Left lung (tissue), 10 donors: ENCODE results near the gene MAPK8. TPM values are rescaled to one million over a fixed set of nuclear protein-coding genes. Genes with fewer than 3 reads are reported as not detected.
A peak's percentile ranks its signal among the peaks of the same experiment; 100 is the strongest.

ENCODE experiments used
- ATAC-seq: fragments of 200-7000 bp; cut with Tn5 transposase; one replicate; pipeline ENCODE4 v1.9.1; 2020; ENCODE audit warnings: moderate library complexity
- DNase-seq, 4 donors: peaks; one replicate each; pipeline ENCODE4 v3.0.0-alpha.2; 2013 to 2020
- H3K27ac ChIP-seq, 2 donors: fragments of 200-600 bp; sonication (generic) in 1 of 2; one replicate each; pipeline versions ENCODE4 v1.5.0 to v1.8.0; 2020 to 2021
- H3K27me3 ChIP-seq, 2 donors: fragments of 200-600 bp; sonication (generic) in 1 of 2; one replicate each; pipeline versions ENCODE4 v1.5.0 to v1.8.0; 2020 to 2021
- H3K36me3 ChIP-seq, 2 donors: fragments of 200-600 bp; sonication (generic) in 1 of 2; one replicate each; pipeline versions ENCODE4 v1.5.0 to v1.8.0; 2020 to 2021
- H3K4me1 ChIP-seq, 2 donors: fragments of 200-600 bp; one replicate each; pipeline ENCODE4 v1.8.0; 2021
- H3K4me3 ChIP-seq, 2 donors: fragments of 200-600 bp; sonication (generic) in 1 of 2; one replicate each; pipeline versions ENCODE4 v1.5.0 to v1.8.0; 2020 to 2021; ENCODE audit warnings: mild to moderate bottlenecking in 1 of 2
- H3K9me3 ChIP-seq, 2 donors: fragments of 200-600 bp; sonication (generic) in 1 of 2; one replicate each; pipeline versions ENCODE4 v1.5.0 to v1.8.0; 2020 to 2021
- intact Hi-C, 2 donors: fragments of 100-400 bp; cut with DNase I; formaldehyde crosslinking; loops; one replicate each; pipeline versions ENCODE4 v1.11.2 to v1.14.2; 2022
- polyA plus RNA-seq, 6 donors: library from polyadenylated mRNA; unstranded; fragments of 120-200 nt; gene quantifications; one replicate each; pipeline ENCODE4 v1.2.1, GENCODE V29; 2013; ENCODE audit not compliant: insufficient read length in 6 of 6
- total RNA-seq, 2 donors: library from RNA; stranded (reverse); fragmentation: NEBNext Ultra II Directional; extraction: Animal tissue kit (Norgen Biotek cat#: 25700); gene quantifications; one replicate each; pipeline ENCODE4 v1.2.1, GENCODE V29; 2021
- TF ChIP-seq, protein P1 (sequence below), 2 donors: fragments of 200-600 bp; sonication (generic) in 1 of 2; IDR thresholded peaks; one replicate each; pipeline versions ENCODE4 v1.5.0 to v1.8.0; 2021; ENCODE audit warnings: antibody characterized with exemption in 2 of 2
- donor health status: DM: no; HTN: yes; CAD: no.
- donor health status: DM: no; HTN: no; CAD: no.

Gene MAPK8
- total and polyA plus RNA-seq, 8 donors: 31.3 to 81.8 (median 71.7) TPM

DNA sequence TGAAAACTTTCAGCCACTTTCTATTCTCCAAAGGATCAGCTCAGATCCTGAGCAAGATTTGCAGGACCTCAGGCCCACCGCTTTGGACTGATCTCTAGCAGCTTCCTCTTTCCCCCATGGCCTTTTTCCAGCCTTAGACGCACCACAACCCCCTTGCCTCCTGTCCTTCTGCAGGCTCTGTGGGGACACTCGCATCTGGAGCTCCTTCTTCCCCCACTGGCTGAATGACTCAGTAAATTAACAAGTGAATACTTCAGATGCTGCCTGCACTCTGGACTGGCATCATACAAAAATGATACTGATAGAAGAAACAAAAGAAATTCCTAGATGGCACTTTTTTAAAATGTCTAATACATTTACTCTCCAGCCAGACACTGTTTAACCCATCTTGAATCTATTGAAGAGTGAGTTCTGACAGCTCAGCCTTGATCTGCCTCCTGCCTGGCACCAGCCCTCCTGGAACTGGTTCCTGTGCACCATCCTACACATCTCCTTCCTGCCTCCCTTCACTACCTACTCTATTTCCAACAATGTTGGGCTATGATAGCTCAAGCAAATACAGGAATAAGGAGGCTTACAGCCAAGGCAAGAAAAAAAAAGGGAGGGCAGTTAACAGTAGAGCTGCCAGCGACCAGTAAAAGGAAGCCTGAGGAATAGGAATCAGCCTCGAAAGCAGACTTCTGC lies 35.3 kb upstream of the MAPK8 start:
- H3K27ac ChIP-seq: no peak overlapping the region
- ATAC-seq (no peak), DNase-seq (no peak)
- H3K9me3 ChIP-seq: no peaks in the 10 kb centered on the region
- H3K27me3 ChIP-seq: peaks cover 0 to 7% of the 10 kb centered on the region in 2 donors
- H3K36me3 ChIP-seq: no peaks in the 10 kb centered on the region
- TF ChIP-seq, protein P1, sequence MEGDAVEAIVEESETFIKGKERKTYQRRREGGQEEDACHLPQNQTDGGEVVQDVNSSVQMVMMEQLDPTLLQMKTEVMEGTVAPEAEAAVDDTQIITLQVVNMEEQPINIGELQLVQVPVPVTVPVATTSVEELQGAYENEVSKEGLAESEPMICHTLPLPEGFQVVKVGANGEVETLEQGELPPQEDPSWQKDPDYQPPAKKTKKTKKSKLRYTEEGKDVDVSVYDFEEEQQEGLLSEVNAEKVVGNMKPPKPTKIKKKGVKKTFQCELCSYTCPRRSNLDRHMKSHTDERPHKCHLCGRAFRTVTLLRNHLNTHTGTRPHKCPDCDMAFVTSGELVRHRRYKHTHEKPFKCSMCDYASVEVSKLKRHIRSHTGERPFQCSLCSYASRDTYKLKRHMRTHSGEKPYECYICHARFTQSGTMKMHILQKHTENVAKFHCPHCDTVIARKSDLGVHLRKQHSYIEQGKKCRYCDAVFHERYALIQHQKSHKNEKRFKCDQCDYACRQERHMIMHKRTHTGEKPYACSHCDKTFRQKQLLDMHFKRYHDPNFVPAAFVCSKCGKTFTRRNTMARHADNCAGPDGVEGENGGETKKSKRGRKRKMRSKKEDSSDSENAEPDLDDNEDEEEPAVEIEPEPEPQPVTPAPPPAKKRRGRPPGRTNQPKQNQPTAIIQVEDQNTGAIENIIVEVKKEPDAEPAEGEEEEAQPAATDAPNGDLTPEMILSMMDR (IDR thresholded peaks at IDR 0.05): no peak
- no peak overlapping the region for H3K4me3 ChIP-seq
- intact Hi-C loops: no loop called here
- H3K4me1 ChIP-seq: no peaks in the 10 kb centered on the region

DNA sequence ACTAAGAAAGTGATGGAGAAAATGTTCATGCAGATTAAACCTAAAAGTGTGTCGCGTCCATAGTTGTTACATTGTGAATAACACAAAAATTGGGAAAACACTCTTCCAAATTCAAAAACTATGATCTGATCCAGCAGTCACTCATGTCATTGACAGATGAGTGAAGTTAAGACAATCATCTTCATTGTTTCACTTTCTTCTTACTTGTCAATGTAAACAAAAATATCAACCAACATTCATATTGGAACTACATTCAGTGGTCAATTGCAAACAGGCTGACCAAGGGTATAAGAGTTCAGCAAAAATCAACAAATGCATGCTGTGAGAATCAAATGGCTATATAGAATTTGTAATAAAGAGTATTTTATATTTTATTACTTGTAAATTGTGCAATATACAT lies 33.8 kb upstream of the MAPK8 start:
- Histone ChIP-seq H3K36me3 (no peaks in the 10 kb centered on the region), H3K4me3 (no peak overlapping the region), H3K9me3 (no peaks in the 10 kb centered on the region), H3K4me1 (no peaks in the 10 kb centered on the region), H3K27me3 (peaks cover 0 to 7% of the 10 kb centered on the region in 2 donors), H3K27ac (no peak overlapping the region)
- DNase-seq (no peak), ATAC-seq (no peak)
- TF ChIP-seq, protein P1 (IDR thresholded peaks at IDR 0.05): no peak
- intact Hi-C loops: no loop called here

DNA sequence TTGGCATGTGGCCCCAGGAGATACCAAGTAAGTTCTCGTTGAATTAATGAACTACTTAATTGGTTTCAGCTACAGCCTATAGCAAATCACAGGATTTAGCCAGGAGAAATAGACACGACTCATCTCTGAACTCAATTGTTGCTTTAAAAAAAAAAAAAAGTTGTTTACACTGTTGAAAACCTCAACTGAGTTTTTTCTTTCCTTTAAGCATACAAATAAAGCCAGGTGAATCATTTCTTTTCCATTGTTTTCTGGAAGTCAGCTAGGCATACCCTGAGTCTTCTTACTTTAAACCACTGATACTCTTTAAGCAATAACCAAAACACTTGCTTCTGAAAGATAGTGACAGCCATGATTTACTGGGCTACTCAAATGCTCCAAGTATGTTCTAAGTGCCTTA lies 32.7 kb upstream of the MAPK8 start:
- no peaks in the 10 kb centered on the region for H3K4me1 ChIP-seq
- H3K9me3 ChIP-seq: no peaks in the 10 kb centered on the region

DNA sequence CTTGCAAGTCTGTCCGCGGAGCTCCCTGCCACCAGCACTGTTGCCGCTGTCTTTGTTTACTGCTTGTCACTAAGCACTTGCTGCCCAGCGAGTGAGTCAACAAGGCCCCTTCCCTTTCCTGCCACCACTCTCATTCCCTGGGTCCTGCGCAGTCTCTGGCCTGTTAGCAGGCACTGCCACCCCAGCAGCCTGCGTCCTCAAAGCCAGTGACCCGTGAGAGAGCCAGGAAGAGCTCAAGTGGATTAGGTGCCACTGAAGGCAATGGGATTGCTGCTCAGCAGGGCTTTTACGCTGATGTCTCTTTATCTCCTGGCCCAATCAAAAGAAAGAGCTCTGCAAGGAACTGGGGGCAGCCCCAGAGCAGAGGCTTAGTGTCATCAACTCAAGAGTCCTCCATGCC lies 31.8 kb upstream of the MAPK8 start, which contains the start of gene FRMPD2:
TSS of gene FRMPD2 (minus strand) at position 61 of the 400 bp plus-strand sequence. CDS start 129 bp downstream, outside the sequence.
- Histone ChIP-seq H3K4me1 (no peaks in the 10 kb centered on the region), H3K36me3 (no peaks in the 10 kb centered on the region), H3K27me3 (peaks cover 0 to 7% of the 10 kb centered on the region in 2 donors), H3K9me3 (no peaks in the 10 kb centered on the region), H3K4me3 (no peak within 1 kb of the TSS), H3K27ac (no peak within 1 kb of the TSS)
- intact Hi-C loops: no loop called here
- DNase-seq (peak in 1 of 4 donors; percentile 11), ATAC-seq (no peak)
- TF ChIP-seq, protein P1 (IDR thresholded peaks at IDR 0.05): no peak

More for the DNA sequence above, 32.7 kb upstream of the MAPK8 start:
- H3K27ac ChIP-seq: no peak overlapping the region
- no peaks in the 10 kb centered on the region for H3K36me3 ChIP-seq
- DNase-seq: no peak
- TF ChIP-seq, protein P1 (IDR thresholded peaks at IDR 0.05): no peak
- H3K27me3 ChIP-seq: peaks cover 0 to 7% of the 10 kb centered on the region in 2 donors
- no peak overlapping the region for H3K4me3 ChIP-seq
- intact Hi-C loops: no loop called here
- ATAC-seq: no peak

DNA sequence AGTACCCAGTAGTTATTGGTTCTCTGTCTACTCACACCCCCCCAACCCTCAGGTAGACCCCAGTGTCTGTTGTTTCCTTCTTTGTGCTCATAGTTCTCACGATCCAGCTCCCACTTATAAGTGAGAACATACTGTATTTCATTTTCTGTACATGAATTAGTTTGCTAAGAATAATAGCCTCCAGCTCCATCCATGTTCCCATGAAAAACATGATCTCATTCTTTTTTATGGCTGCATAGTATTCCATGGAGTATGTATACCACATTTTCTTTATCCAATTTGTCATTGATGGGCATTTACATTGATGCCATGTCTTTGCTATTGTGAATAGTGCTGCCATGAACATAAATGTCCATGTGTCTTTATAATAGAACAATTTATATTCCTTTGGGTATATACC lies 29.4 kb upstream of the MAPK8 start:
- intact Hi-C loops: no loop called here
- ATAC-seq: no peak
- Histone ChIP-seq H3K4me3 (no peak overlapping the region), H3K27ac (no peak overlapping the region), H3K9me3 (no peaks in the 10 kb centered on the region), H3K4me1 (no peaks in the 10 kb centered on the region), H3K36me3 (no peaks in the 10 kb centered on the region), H3K27me3 (no peaks in the 10 kb centered on the region)
- TF ChIP-seq, protein P1 (IDR thresholded peaks at IDR 0.05): no peak
- DNase-seq: no peak
